ENCODE data around the gene WDR90.

GRCh38 chr16:634996-635395, 14.2 kb upstream of the WDR90 start:
- no peak for TF ChIP-seq MAX (IDR thresholded peaks at IDR 0.05; ENCODE audit: low read depth, low read length)
- no peak for TF ChIP-seq MXI1 (IDR thresholded peaks at IDR 0.05; ENCODE audit: low read depth, low read length)
- TF ChIP-seq POLR2AphosphoS5 (IDR thresholded peaks at IDR 0.05; ENCODE audit: low read length): no peak
- TF ChIP-seq SP1 (IDR thresholded peaks at IDR 0.05; ENCODE audit: low read depth, low read length): no peak
- TF ChIP-seq NFIC (IDR thresholded peaks at IDR 0.05; ENCODE audit: low read depth, low read length): no peak
- no peak for TF ChIP-seq SREBF2 (IDR thresholded peaks at IDR 0.05; ENCODE audit: low read length)
- no peak for TF ChIP-seq RB1 (IDR thresholded peaks at IDR 0.05; ENCODE audit: borderline replicate concordance)
- TF ChIP-seq JUNB (IDR thresholded peaks at IDR 0.05): no peak
- TF ChIP-seq, protein P1, sequence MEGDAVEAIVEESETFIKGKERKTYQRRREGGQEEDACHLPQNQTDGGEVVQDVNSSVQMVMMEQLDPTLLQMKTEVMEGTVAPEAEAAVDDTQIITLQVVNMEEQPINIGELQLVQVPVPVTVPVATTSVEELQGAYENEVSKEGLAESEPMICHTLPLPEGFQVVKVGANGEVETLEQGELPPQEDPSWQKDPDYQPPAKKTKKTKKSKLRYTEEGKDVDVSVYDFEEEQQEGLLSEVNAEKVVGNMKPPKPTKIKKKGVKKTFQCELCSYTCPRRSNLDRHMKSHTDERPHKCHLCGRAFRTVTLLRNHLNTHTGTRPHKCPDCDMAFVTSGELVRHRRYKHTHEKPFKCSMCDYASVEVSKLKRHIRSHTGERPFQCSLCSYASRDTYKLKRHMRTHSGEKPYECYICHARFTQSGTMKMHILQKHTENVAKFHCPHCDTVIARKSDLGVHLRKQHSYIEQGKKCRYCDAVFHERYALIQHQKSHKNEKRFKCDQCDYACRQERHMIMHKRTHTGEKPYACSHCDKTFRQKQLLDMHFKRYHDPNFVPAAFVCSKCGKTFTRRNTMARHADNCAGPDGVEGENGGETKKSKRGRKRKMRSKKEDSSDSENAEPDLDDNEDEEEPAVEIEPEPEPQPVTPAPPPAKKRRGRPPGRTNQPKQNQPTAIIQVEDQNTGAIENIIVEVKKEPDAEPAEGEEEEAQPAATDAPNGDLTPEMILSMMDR (IDR thresholded peaks at IDR 0.05 in 2 of 3, conservative IDR thresholded peaks at IDR 0.05 in 1 of 3; ENCODE audit: control insufficient read depth in 2 of 3, extremely low read depth in 1 of 3, insufficient read depth in 1 of 3, low read depth in 3 of 3, low read length in 3 of 3): no peak
- no peak for TF ChIP-seq ESRRA (IDR thresholded peaks at IDR 0.05; ENCODE audit: low read length)
- no peak for TF ChIP-seq POLR2A (IDR thresholded peaks at IDR 0.05; ENCODE audit: low read depth, low read length)
